Stomach (tissue), 9 donors: ENCODE measurements around the gene COLGALT1. TPM values are rescaled to one million over a fixed set of nuclear protein-coding genes. Genes with fewer than 3 reads are reported as not detected.

Experiments
- DNase-seq, 2 donors: peaks; one replicate each; pipeline versions ENCODE4 v3.0.0 to v3.0.0-alpha.2; 2013 to 2019
- H3K27ac ChIP-seq, 5 donors: fragments of 200-600 bp in 4 of 5; sonication (generic) in 4 of 5; one replicate each; pipeline ENCODE4 v1.5.1; 2013 to 2019; ENCODE audit warnings: mild to moderate bottlenecking in 1 of 5, moderate library complexity in 1 of 5
- H3K27me3 ChIP-seq, 3 donors: fragments of 200-600 bp; sonication (generic); one replicate each; pipeline ENCODE4 v1.5.1; 2017 to 2019; ENCODE audit warnings: mixed run types in 1 of 3
- H3K36me3 ChIP-seq, 4 donors: fragments of 200-600 bp; sonication (generic); 1 replicate in 3 of 4; 2 replicates in 1 of 4; pipeline ENCODE4 v1.5.1; 2016 to 2019
- H3K4me1 ChIP-seq, 4 donors: fragments of 200-600 bp; sonication (generic); one replicate each; pipeline ENCODE4 v1.5.1; 2016 to 2019
- H3K4me3 ChIP-seq, 4 donors: fragments of 200-600 bp; sonication (generic) in 3 of 4; one replicate each; pipeline ENCODE4 v1.5.1; 2016 to 2019; ENCODE audit warnings: mild to moderate bottlenecking in 1 of 4
- H3K9me3 ChIP-seq, 4 donors: fragments of 200-600 bp; sonication (generic); one replicate each; pipeline ENCODE4 v1.5.1; 2016 to 2019
- CTCF ChIP-seq, 7 experiments: fragments of 450-650 bp in 4 of 7; fragments of 200-600 bp in 3 of 7; sonication (generic) in 3 of 7; IDR thresholded peaks; one replicate each; pipeline ENCODE4 v1.5.1; 2016 to 2019; ENCODE audit warnings: antibody characterized with exemption in 7 of 7, control low read depth in 2 of 7, mild to moderate bottlenecking in 1 of 7
- EP300 ChIP-seq: sonication (generic); formaldehyde crosslinking; IDR thresholded peaks from one replicate; pipeline ENCODE4 v1.6.1; 2017; ENCODE audit warnings: antibody characterized with exemption
- POLR2A ChIP-seq, 4 donors: fragments of 450-650 bp; IDR thresholded peaks; one replicate each; pipeline ENCODE4 v1.6.1; 2016; ENCODE audit warnings: antibody characterized with exemption in 4 of 4, control low read depth in 2 of 4, mild to moderate bottlenecking in 1 of 4, moderate library complexity in 1 of 4
- POLR2AphosphoS5 ChIP-seq, 3 donors: sonication (generic); formaldehyde crosslinking; IDR thresholded peaks; one replicate each; pipeline ENCODE4 v1.6.1; 2016; ENCODE audit warnings: antibody characterized with exemption in 3 of 3
- WGBS, 5 donors: extraction: QIAGEN DNeasy Blood & Tissue Kit in 3 of 5; methylation state at CpG; one replicate each; pipeline versions ENCODE4 v1.1.5 to v1.1.7; 2013 to 2018; 5-methylcytosine and 5-hydroxymethylcytosine counted together
- intact Hi-C: fragments of 100-400 bp; cut with DNase I; formaldehyde crosslinking; loops from one replicate; pipeline ENCODE4 v1.15.1; 2023; ENCODE audit warnings: low total_unique reads
- polyA plus RNA-seq, 3 donors: library from polyadenylated mRNA; stranded (reverse); fragments of 200-250 nt; gene quantifications; one replicate each; pipeline ENCODE4 v1.2.3, GENCODE V29; 2013
- total RNA-seq, 5 donors: library from RNA; depleted of rRNA; stranded (reverse); fragments of >200 nt; gene quantifications; one replicate each; pipeline versions ENCODE4 v1.1.0 to v1.2.3, GENCODE V29; 2014 to 2016
- donor health status: healthy with polysubstance abuse.
- donor health status: Bipolar disorder and iron deficiency.
- donor health status: healthy.

The COLGALT1 gene
- total and polyA plus RNA-seq, 8 donors, result 15.1 to 273 (median 36.7) TPM

GRCh38 chr19:17572638-17573037 is 17.2 kb downstream of the COLGALT1 start:
- WGBS, 5 donors, result 91 to 95% (median 94%) methylated on average over 6 to 7 of the region's 7 CpGs

GRCh38 chr19:17575871-17576757 is 20.7 kb downstream of the COLGALT1 start:
- H3K4me3 ChIP-seq, result no peak overlapping the region
- H3K27ac ChIP-seq, result no peak overlapping the region
- 85 to 92% (median 86%) methylated on average over 11 of the region's 11 CpGs for WGBS, 5 donors
- H3K27me3 ChIP-seq, result no peaks in the 10 kb centered on the region
- peaks cover 55 to 96% (median 88%) of the 10 kb centered on the region in 4 donors for H3K36me3 ChIP-seq
- H3K4me1 ChIP-seq, result peaks cover 0 to 21% (median 8%) of the 10 kb centered on the region in 4 donors
- TF ChIP-seq EP300 (no peak), CTCF (IDR thresholded peaks at IDR 0.05) (no peak), POLR2AphosphoS5 (IDR thresholded peaks at IDR 0.05) (no peak), POLR2A (IDR thresholded peaks at IDR 0.05) (no peak)
- H3K9me3 ChIP-seq, result no peaks in the 10 kb centered on the region
- intact Hi-C loops, result no loop called here
- DNase-seq, result no peak

More at GRCh38 chr19:17572638-17573037, 17.2 kb downstream of the COLGALT1 start:
- Histone ChIP-seq H3K4me3 (no peak overlapping the region), H3K9me3 (no peaks in the 10 kb centered on the region), H3K27me3 (no peaks in the 10 kb centered on the region), H3K36me3 (peaks cover 47 to 96% (median 89%) of the 10 kb centered on the region in 4 donors), H3K27ac (no peak overlapping the region), H3K4me1 (peaks cover 0 to 15% (median 8%) of the 10 kb centered on the region in 4 donors)
- no peak for DNase-seq
- no peak for TF ChIP-seq POLR2AphosphoS5 (IDR thresholded peaks at IDR 0.05)
- no peak for TF ChIP-seq POLR2A (IDR thresholded peaks at IDR 0.05)
- no peak for TF ChIP-seq CTCF (IDR thresholded peaks at IDR 0.05)
- no peak for TF ChIP-seq EP300
- intact Hi-C loops, result no loop called here

GRCh38 chr19:17576758-17577456 is 21.5 kb downstream of the COLGALT1 start:
- H3K4me1 ChIP-seq, result peaks cover 0 to 21% (median 8%) of the 10 kb centered on the region in 4 donors
- H3K27me3 ChIP-seq, result no peaks in the 10 kb centered on the region
- peaks cover 55 to 96% (median 88%) of the 10 kb centered on the region in 4 donors for H3K36me3 ChIP-seq
- DNase-seq, result peak in 1 of 2 donors; percentile 95
- H3K27ac ChIP-seq, result no peak overlapping the region
- H3K4me3 ChIP-seq, result no peak overlapping the region
- no peak for TF ChIP-seq POLR2A (IDR thresholded peaks at IDR 0.05)
- no peak for TF ChIP-seq POLR2AphosphoS5 (IDR thresholded peaks at IDR 0.05)
- intact Hi-C loops, result no loop called here
- H3K9me3 ChIP-seq, result no peaks in the 10 kb centered on the region
- WGBS, 5 donors, result 58 to 76% (median 66%) methylated on average over 31 to 34 of the region's 34 CpGs

GRCh38 chr19:17577457-17578097 is 22.1 kb downstream of the COLGALT1 start:
- intact Hi-C loops, result no loop called here
- WGBS, 5 donors, result 80 to 87% (median 82%) methylated on average over 18 to 22 of the region's 22 CpGs
- DNase-seq, result no peak
- H3K4me3 ChIP-seq, result no peak overlapping the region
- H3K27me3 ChIP-seq, result no peaks in the 10 kb centered on the region
- H3K36me3 ChIP-seq, result peaks cover 51 to 96% (median 88%) of the 10 kb centered on the region in 4 donors
- no peak for TF ChIP-seq POLR2AphosphoS5 (IDR thresholded peaks at IDR 0.05)
- no peak for TF ChIP-seq EP300
- TF ChIP-seq POLR2A (IDR thresholded peaks at IDR 0.05), result no peak
- no peak for TF ChIP-seq CTCF (IDR thresholded peaks at IDR 0.05)
- H3K9me3 ChIP-seq, result no peaks in the 10 kb centered on the region
- H3K27ac ChIP-seq, result no peak overlapping the region
- peaks cover 0 to 21% (median 8%) of the 10 kb centered on the region in 4 donors for H3K4me1 ChIP-seq
